ENCODE data around the gene FCN1. TPM values are rescaled to one million over a fixed set of nuclear protein-coding genes. Genes with fewer than 3 reads are reported as not detected.

The FCN1 gene
- polyA plus RNA-seq, 1 donor (not counting 4 experiments of a cell fraction or from before 2014, with no cell fraction given): not detected

DNA sequence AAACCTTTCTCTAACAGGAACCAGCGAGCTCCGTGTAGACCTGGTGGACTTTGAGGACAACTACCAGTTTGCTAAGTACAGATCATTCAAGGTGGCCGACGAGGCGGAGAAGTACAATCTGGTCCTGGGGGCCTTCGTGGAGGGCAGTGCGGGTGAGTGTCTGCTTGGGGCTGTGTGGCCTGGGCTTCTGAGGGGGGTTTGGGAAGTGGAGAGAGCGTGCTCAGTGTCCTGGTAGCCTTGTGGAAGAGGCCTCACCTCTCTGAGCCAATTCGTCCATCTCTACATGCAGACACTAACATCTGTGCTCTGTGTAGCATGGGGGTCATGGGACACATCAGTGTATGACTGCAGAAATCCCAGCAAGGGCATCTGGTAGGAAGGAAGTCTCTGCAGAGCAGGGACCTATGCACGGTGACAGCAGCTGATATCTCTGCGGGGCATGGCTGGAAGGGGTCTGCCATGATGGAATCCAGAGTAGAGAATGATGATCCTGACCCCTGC, 31.2 kb downstream of the FCN1 start:
- Histone ChIP-seq H3K4me3 (ENCODE audit: control insufficient read depth in 2 of 3, extremely low read depth in 1 of 3, insufficient read depth in 2 of 3, low read depth in 1 of 3, low read length in 3 of 3) (no peak overlapping the region), H3K79me2 (ENCODE audit: control insufficient read depth, insufficient read depth, low read length) (no peaks in the 10 kb centered on the region), H3K4me1 (ENCODE audit: control insufficient read depth, extremely low read depth, insufficient read depth, low read length) (no peaks in the 10 kb centered on the region), H3K9me3 (ENCODE audit: control insufficient read depth, low read depth, low read length) (no peaks in the 10 kb centered on the region), H3K9ac (ENCODE audit: control insufficient read depth, extremely low read depth, insufficient read depth, low read length) (no peak overlapping the region), H2AFZ (ENCODE audit: control insufficient read depth, low read length) (no peak overlapping the region), H3K27me3 (ENCODE audit: control insufficient read depth, extremely low read depth, insufficient read depth, low read length) (no peaks in the 10 kb centered on the region), H3K36me3 (ENCODE audit: control insufficient read depth in 2 of 2, extremely low read depth in 1 of 2, insufficient read depth in 2 of 2, low read length in 2 of 2) (no peaks in the 10 kb centered on the region), H3K4me2 (ENCODE audit: control insufficient read depth, extremely low read depth, insufficient read depth, low read depth, low read length) (no peak overlapping the region), H3K27ac (ENCODE audit: control insufficient read depth, insufficient read depth, low read length) (no peak overlapping the region), H4K20me1 (ENCODE audit: control insufficient read depth, extremely low read depth, insufficient read depth, low read length) (no peaks in the 10 kb centered on the region), H3K9me1 (ENCODE audit: control insufficient read depth, extremely low read depth, insufficient read depth, low read length) (no peaks in the 10 kb centered on the region)
- dilution Hi-C loops (cut with MboI; ENCODE audit: extremely low pct_ligation_motif_present, low sequenced_read_pairs): no loop called here
- TF ChIP-seq, protein P1, sequence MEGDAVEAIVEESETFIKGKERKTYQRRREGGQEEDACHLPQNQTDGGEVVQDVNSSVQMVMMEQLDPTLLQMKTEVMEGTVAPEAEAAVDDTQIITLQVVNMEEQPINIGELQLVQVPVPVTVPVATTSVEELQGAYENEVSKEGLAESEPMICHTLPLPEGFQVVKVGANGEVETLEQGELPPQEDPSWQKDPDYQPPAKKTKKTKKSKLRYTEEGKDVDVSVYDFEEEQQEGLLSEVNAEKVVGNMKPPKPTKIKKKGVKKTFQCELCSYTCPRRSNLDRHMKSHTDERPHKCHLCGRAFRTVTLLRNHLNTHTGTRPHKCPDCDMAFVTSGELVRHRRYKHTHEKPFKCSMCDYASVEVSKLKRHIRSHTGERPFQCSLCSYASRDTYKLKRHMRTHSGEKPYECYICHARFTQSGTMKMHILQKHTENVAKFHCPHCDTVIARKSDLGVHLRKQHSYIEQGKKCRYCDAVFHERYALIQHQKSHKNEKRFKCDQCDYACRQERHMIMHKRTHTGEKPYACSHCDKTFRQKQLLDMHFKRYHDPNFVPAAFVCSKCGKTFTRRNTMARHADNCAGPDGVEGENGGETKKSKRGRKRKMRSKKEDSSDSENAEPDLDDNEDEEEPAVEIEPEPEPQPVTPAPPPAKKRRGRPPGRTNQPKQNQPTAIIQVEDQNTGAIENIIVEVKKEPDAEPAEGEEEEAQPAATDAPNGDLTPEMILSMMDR (optimal IDR thresholded peaks at IDR 0.05 in 1 of 3, IDR thresholded peaks at IDR 0.05 in 1 of 3, conservative IDR thresholded peaks at IDR 0.05 in 1 of 3; ENCODE audit: extremely low read depth in 1 of 3, insufficient read depth in 2 of 3, low read length in 3 of 3): no peak
- TF ChIP-seq EZH2 (IDR thresholded peaks at IDR 0.05; ENCODE audit: low read length): no peak
- FAIRE-seq (no peak), DNase-seq (ENCODE audit: low read depth, low spot score) (no peak)

DNA sequence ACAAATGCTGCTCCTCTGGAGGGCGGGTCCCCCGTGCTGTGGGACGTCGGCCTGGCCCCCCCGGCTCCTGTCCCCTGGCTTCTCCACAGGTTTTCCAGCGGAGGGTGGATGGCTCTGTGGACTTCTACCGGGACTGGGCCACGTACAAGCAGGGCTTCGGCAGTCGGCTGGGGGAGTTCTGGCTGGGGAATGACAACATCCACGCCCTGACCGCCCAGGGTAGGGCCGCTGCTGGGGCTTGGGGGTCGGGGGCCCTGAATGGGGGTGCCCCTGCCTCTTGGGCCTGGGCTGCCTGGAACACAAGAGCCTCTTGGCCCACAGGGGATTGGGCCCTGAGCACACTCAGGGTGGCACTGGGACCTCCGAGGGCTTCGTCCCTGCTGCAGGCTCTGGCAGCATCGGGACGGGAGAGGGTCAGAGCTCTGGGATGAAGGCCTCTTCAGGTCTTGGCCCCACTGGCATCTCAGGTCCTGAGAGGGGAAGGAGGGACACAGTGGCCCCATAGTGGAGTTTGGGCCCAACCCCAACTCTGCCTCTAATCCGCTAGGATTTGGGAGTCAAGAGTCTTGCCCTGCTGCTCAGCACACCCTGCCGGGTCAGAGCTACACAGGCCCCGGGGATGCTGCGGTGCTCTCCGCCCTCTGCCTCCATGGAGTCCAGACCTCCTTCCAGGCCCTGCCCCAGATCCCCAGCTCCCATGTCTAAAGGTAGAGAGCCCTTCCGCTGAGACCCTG, 31.9 kb downstream of the FCN1 start:
- DNase-seq (ENCODE audit: low read depth, low spot score): no peak
- no peaks in the 10 kb centered on the region for H3K27me3 ChIP-seq (ENCODE audit: control insufficient read depth, extremely low read depth, insufficient read depth, low read length)
- H2AFZ ChIP-seq (ENCODE audit: control insufficient read depth, low read length): no peak overlapping the region
- no peaks in the 10 kb centered on the region for H3K9me1 ChIP-seq (ENCODE audit: control insufficient read depth, extremely low read depth, insufficient read depth, low read length)
- H3K27ac ChIP-seq (ENCODE audit: control insufficient read depth, insufficient read depth, low read length): no peak overlapping the region
- H3K79me2 ChIP-seq (ENCODE audit: control insufficient read depth, insufficient read depth, low read length): no peaks in the 10 kb centered on the region
- no peak overlapping the region for H3K9ac ChIP-seq (ENCODE audit: control insufficient read depth, extremely low read depth, insufficient read depth, low read length)
- no peaks in the 10 kb centered on the region for H3K36me3 ChIP-seq (ENCODE audit: control insufficient read depth in 2 of 2, extremely low read depth in 1 of 2, insufficient read depth in 2 of 2, low read length in 2 of 2)
- H3K4me1 ChIP-seq (ENCODE audit: control insufficient read depth, extremely low read depth, insufficient read depth, low read length): no peaks in the 10 kb centered on the region
- no peak for FAIRE-seq
- dilution Hi-C loops (cut with MboI; ENCODE audit: extremely low pct_ligation_motif_present, low sequenced_read_pairs): no loop called here
- TF ChIP-seq, protein P1 (optimal IDR thresholded peaks at IDR 0.05 in 1 of 3, IDR thresholded peaks at IDR 0.05 in 1 of 3, conservative IDR thresholded peaks at IDR 0.05 in 1 of 3; ENCODE audit: extremely low read depth in 1 of 3, insufficient read depth in 2 of 3, low read length in 3 of 3): no peak
- no peaks in the 10 kb centered on the region for H4K20me1 ChIP-seq (ENCODE audit: control insufficient read depth, extremely low read depth, insufficient read depth, low read length)
- H3K9me3 ChIP-seq (ENCODE audit: control insufficient read depth, low read depth, low read length): no peaks in the 10 kb centered on the region
- no peak overlapping the region for H3K4me2 ChIP-seq (ENCODE audit: control insufficient read depth, extremely low read depth, insufficient read depth, low read depth, low read length)
- no peak overlapping the region for H3K4me3 ChIP-seq (ENCODE audit: control insufficient read depth in 2 of 3, extremely low read depth in 1 of 3, insufficient read depth in 2 of 3, low read depth in 1 of 3, low read length in 3 of 3)

All from keratinocyte (primary cell).